Esophagus muscularis mucosa (tissue), 4 donors: ENCODE results near the gene ZKSCAN1. TPM values are rescaled to one million over a fixed set of nuclear protein-coding genes. Genes with fewer than 3 reads are reported as not detected.
"Not testable (repeated sequence)": the region's sequence is repeated elsewhere in the genome, so short reads cannot be mapped to it uniquely, and the experiment has no call there.

Source experiments
- DNase-seq: peaks from one replicate; pipeline ENCODE4 v3.0.0-alpha.2; 2017; ENCODE audit errors: extremely low spot score
- H3K27ac ChIP-seq, 4 donors: fragments of 200-600 bp; sonication (generic); replicated peaks in 1 of 4; 1 replicate in 3 of 4; 2 replicates in 1 of 4; pipeline ENCODE4 v1.5.1; 2016 to 2019; ENCODE audit warnings: mild to moderate bottlenecking in 1 of 4
- H3K27me3 ChIP-seq, 4 donors: fragments of 200-600 bp; sonication (generic); one replicate each; pipeline versions ENCODE4 v1.5.1 to v1.6.0; 2016 to 2019
- H3K36me3 ChIP-seq, 4 donors: fragments of 200-600 bp; sonication (generic); one replicate each; pipeline ENCODE4 v1.5.1; 2016 to 2019
- H3K4me1 ChIP-seq, 4 donors: fragments of 200-600 bp; sonication (generic); one replicate each; pipeline ENCODE4 v1.5.1; 2016 to 2019
- H3K4me3 ChIP-seq, 4 donors: fragments of 200-600 bp; sonication (generic); 1 replicate in 2 of 4; 2 replicates in 2 of 4; pipeline ENCODE4 v1.5.1; 2016 to 2019; ENCODE audit warnings: mild to moderate bottlenecking in 4 of 4, moderate library complexity in 1 of 4
- H3K9me3 ChIP-seq, 4 donors: fragments of 200-600 bp; sonication (generic); 1 replicate in 3 of 4; 2 replicates in 1 of 4; pipeline ENCODE4 v1.5.1; 2016 to 2019
- CTCF ChIP-seq, 3 experiments: fragments of 200-600 bp in 2 of 3; fragments of 450-650 bp in 1 of 3; sonication (generic) in 2 of 3; IDR thresholded peaks; one replicate each; pipeline ENCODE4 v1.5.1; 2017 to 2019; ENCODE audit warnings: antibody characterized with exemption in 3 of 3, mild to moderate bottlenecking in 2 of 3, moderate library complexity in 1 of 3
- EP300 ChIP-seq: sonication (generic); formaldehyde crosslinking; IDR thresholded peaks from one replicate; pipeline ENCODE4 v1.6.1; 2017; ENCODE audit warnings: antibody characterized with exemption
- POLR2A ChIP-seq: fragments of 450-650 bp; IDR thresholded peaks from one replicate; pipeline ENCODE4 v1.6.1; 2017; ENCODE audit warnings: antibody characterized with exemption, moderate library complexity, mild to moderate bottlenecking, low read depth
- POLR2AphosphoS5 ChIP-seq, 2 donors: sonication (generic); formaldehyde crosslinking; IDR thresholded peaks; one replicate each; pipeline ENCODE4 v1.6.1; 2017; ENCODE audit warnings: antibody characterized with exemption in 2 of 2
- WGBS: methylation state at CpG from one replicate; pipeline ENCODE4 v1.1.5; 2018; 5-methylcytosine and 5-hydroxymethylcytosine counted together
- intact Hi-C: fragments of 100-400 bp; cut with DNase I; formaldehyde crosslinking; loops from one replicate; pipeline ENCODE4 v1.15.1; 2023
- total RNA-seq, 4 donors: library from RNA; depleted of rRNA; stranded (reverse); fragments of >200 nt; gene quantifications; one replicate each; pipeline versions ENCODE4 v1.1.0 to v1.2.1, GENCODE V29; 2016

ZKSCAN1 gene
- 10 to 100 TPM; 22.7 to 27.0 (median 24.0) TPM for total RNA-seq

- DNase-seq = peak; percentile 94
- peak within 1 kb of the TSS; percentile 93 to 99 (median 98) for H3K27ac ChIP-seq
- intact Hi-C loops = loop anchor here (5.0 kb wide), 1 partner anchor 37 kb away; no protein-coding TSS in a partner anchor
- 2% methylated on average over 42 of the region's 70 CpGs for WGBS
- no peak for TF ChIP-seq EP300
- peak; percentile 80 for TF ChIP-seq POLR2A
- peak in 1 of 3 experiments; percentile 10 for TF ChIP-seq CTCF (IDR thresholded peaks at IDR 0.05)
- peak; percentile 98 to 99 for TF ChIP-seq POLR2AphosphoS5 (IDR thresholded peaks at IDR 0.05)
- H3K4me1 ChIP-seq = peaks cover 30 to 50% (median 48%) of the 10 kb centered on the region in 4 donors
- no peaks in the 10 kb centered on the region for H3K9me3 ChIP-seq
- peak within 1 kb of the TSS; percentile 74 to 96 (median 84) for H3K4me3 ChIP-seq
- H3K36me3 ChIP-seq = peaks cover 0 to 16% (median 3%) of the 10 kb centered on the region in 4 donors
- H3K27me3 ChIP-seq = no peaks in the 10 kb centered on the region
Measured at GRCh38 chr7:100015232-100016214, at the start of gene ZKSCAN1. Gene ZKSCAN1 (plus strand): TSS chr7:100015596. CDS start chr7:100023507, 7,911 bp downstream.

- Histone ChIP-seq H3K27ac (no peak overlapping the region), H3K4me3 (no peak overlapping the region), H3K4me1 (peaks cover 0 to 2% (median 0%) of the 10 kb centered on the region in 4 donors), H3K9me3 (no peaks in the 10 kb centered on the region), H3K27me3 (peaks cover 0 to 51% (median 0%) of the 10 kb centered on the region in 4 donors), H3K36me3 (no peaks in the 10 kb centered on the region)
- WGBS = 82% methylated on average over 3 of the region's 3 CpGs
- intact Hi-C loops = no loop called here
- no peak for TF ChIP-seq CTCF (IDR thresholded peaks at IDR 0.05)
- no peak for TF ChIP-seq POLR2A
- TF ChIP-seq POLR2AphosphoS5 (IDR thresholded peaks at IDR 0.05) = no peak
- no peak for TF ChIP-seq EP300
- no peak for DNase-seq
Measured at GRCh38 chr7:99969298-99969697, 46.1 kb upstream of the ZKSCAN1 start.

- H3K9me3 ChIP-seq, intact Hi-C loops: not testable (repeated sequence)
- 50% methylated on average over 1 of the region's 1 CpG for WGBS
Measured at GRCh38 chr7:99969813-99970212, 45.6 kb upstream of the ZKSCAN1 start.

GRCh38 chr7:99971242-99971641, 44.2 kb upstream of the ZKSCAN1 start:
- Histone ChIP-seq H3K4me3 (no peak overlapping the region), H3K4me1 (peaks cover 0 to 4% (median 1%) of the 10 kb centered on the region in 4 donors), H3K9me3 (no peaks in the 10 kb centered on the region), H3K36me3 (no peaks in the 10 kb centered on the region), H3K27me3 (peaks cover 0 to 38% (median 0%) of the 10 kb centered on the region in 4 donors), H3K27ac (no peak overlapping the region)
- WGBS = 84% methylated on average over 4 of the region's 4 CpGs
- intact Hi-C loops = no loop called here
- no peak for TF ChIP-seq POLR2A
- no peak for TF ChIP-seq POLR2AphosphoS5 (IDR thresholded peaks at IDR 0.05)
- no peak for TF ChIP-seq EP300
- DNase-seq = no peak

More at GRCh38 chr7:99969813-99970212, 45.6 kb upstream of the ZKSCAN1 start:
- H3K36me3 ChIP-seq, H3K27ac ChIP-seq, H3K4me1 ChIP-seq, DNase-seq, H3K4me3 ChIP-seq: not testable (repeated sequence)
- H3K27me3 ChIP-seq = peaks cover 0 to 46% (median 0%) of the 10 kb centered on the region in 4 donors

GRCh38 chr7:99973817-99974216, 41.6 kb upstream of the ZKSCAN1 start:
- peaks cover 0 to 27% (median 0%) of the 10 kb centered on the region in 4 donors for H3K27me3 ChIP-seq
- H3K4me1 ChIP-seq, H3K36me3 ChIP-seq, DNase-seq, H3K27ac ChIP-seq, H3K4me3 ChIP-seq, H3K9me3 ChIP-seq, intact Hi-C loops: not testable (repeated sequence)
- WGBS = 78% methylated on average over 7 of the region's 7 CpGs

- no peaks in the 10 kb centered on the region for H3K36me3 ChIP-seq
- DNase-seq = no peak
- no peak for TF ChIP-seq EP300
- no peak for TF ChIP-seq POLR2AphosphoS5 (IDR thresholded peaks at IDR 0.05)
- TF ChIP-seq CTCF (IDR thresholded peaks at IDR 0.05) = no peak
- no peak for TF ChIP-seq POLR2A
- H3K27ac ChIP-seq = no peak overlapping the region
- intact Hi-C loops = no loop called here
- WGBS = 43% methylated on average over 1 of the region's 1 CpG
- H3K9me3 ChIP-seq = no peaks in the 10 kb centered on the region
- H3K4me3 ChIP-seq = no peak overlapping the region
- H3K4me1 ChIP-seq = peaks cover 0 to 5% (median 0%) of the 10 kb centered on the region in 4 donors
- peaks cover 0 to 22% (median 0%) of the 10 kb centered on the region in 4 donors for H3K27me3 ChIP-seq
Measured at GRCh38 chr7:99974681-99975080, 40.7 kb upstream of the ZKSCAN1 start.
